BLaER1 treated with 17β-estradiol and CSF1 and Interleukin-3, amounts not matched to agents 10 nM and 100 nM (cell line): ENCODE measurements around the gene OPCML.
"Not testable (repeated sequence)": the region's sequence is repeated elsewhere in the genome, so short reads cannot be mapped to it uniquely, and the experiment has no call there.

ENCODE experiments used
- H3K27ac ChIP-seq, 11 experiments: shearing (Covaris generic); formaldehyde crosslinking; 2 replicates each; pipeline ENCODE4 v1.8.1; 2022
- H3K27me3 ChIP-seq, 11 experiments: shearing (Covaris generic); formaldehyde crosslinking; 2 replicates each; pipeline ENCODE4 v1.8.1; 2022
- H3K36me3 ChIP-seq, 11 experiments: shearing (Covaris generic); formaldehyde crosslinking; 2 replicates each; pipeline ENCODE4 v1.8.1; 2022
- H3K4me1 ChIP-seq, 10 experiments: shearing (Covaris generic); formaldehyde crosslinking; 2 replicates each; pipeline ENCODE4 v1.8.1; 2022
- H3K4me2 ChIP-seq, 11 experiments: shearing (Covaris generic); formaldehyde crosslinking; 2 replicates each; pipeline ENCODE4 v1.8.1; 2022
- H3K4me3 ChIP-seq, 10 experiments: shearing (Covaris generic); formaldehyde crosslinking; 2 replicates each; pipeline ENCODE4 v1.8.1; 2022
- H3K9ac ChIP-seq, 11 experiments: shearing (Covaris generic); formaldehyde crosslinking; 2 replicates each; pipeline ENCODE4 v1.8.1; 2022
- H3K9me3 ChIP-seq, 11 experiments: shearing (Covaris generic); formaldehyde crosslinking; replicated peaks in 1 of 11; 2 replicates each; pipeline ENCODE4 v1.8.1; 2022
- H4K20me1 ChIP-seq, 11 experiments: shearing (Covaris generic); formaldehyde crosslinking; 2 replicates each; pipeline ENCODE4 v1.8.1; 2022
- Cebpa-rat ChIP-seq, 11 experiments: shearing (Covaris generic); IDR thresholded peaks; 2 replicates each; pipeline ENCODE4 v1.8.1; 2022

The OPCML gene

DNA sequence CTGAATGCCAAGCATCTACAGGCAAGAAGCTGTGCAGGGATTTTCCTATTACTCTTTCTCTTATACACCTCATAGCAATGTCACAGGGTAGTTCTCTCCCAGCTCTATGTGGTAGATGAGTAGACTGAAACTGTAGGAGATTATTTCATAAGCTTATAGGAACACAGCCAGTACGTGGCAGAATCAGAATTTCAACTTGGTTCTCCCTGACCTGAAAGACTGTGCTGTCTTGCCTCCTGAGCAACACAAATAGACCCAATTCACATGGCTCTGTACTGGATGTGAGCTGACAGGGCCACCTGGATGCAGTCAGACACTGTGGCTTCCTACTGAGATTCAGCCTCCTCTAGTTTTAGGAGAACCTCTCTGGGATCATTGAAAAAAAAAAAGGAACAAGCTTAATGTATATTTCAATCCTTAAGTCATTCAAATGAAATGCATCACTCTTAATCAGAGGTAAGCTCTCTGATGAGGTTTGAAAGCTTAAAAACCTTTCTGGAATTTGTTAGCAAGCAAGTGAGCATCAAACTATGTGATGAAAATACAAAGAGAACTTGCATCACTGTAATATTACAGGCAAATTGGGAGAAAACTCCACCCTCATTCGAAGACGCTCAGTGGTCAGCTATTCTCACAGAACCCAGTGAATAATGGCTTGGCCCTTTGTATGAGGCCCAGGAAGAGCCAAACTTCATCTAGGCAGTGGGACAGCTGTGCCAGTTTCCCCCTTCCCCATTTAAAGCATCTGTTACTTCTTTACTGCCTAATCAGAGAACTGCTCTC lies 1122.5 kb downstream of the OPCML start:
- Histone ChIP-seq H3K36me3 (no peaks in the 10 kb centered on the region), H3K27me3 (no peaks in the 10 kb centered on the region), H4K20me1 (no peaks in the 10 kb centered on the region), H3K4me2 (peak overlapping the region in 6 of 11 experiments; percentile 40 to 67 (median 64); a peak in 7 of 22 replicates), H3K27ac (no peak overlapping the region), H3K9ac (no peak overlapping the region), H3K4me3 (no peak overlapping the region), H3K9me3 (no peaks in the 10 kb centered on the region), H3K4me1 (peaks cover 0 to 16% (median 12%) of the 10 kb centered on the region in 10 experiments; a peak in 17 of 20 replicates)
- no peak for TF ChIP-seq Cebpa-rat (IDR thresholded peaks at IDR 0.05)

- Histone ChIP-seq H3K4me1 (peaks cover 0 to 16% (median 12%) of the 10 kb centered on the region in 10 experiments; a peak in 17 of 20 replicates), H4K20me1 (no peaks in the 10 kb centered on the region), H3K27me3 (no peaks in the 10 kb centered on the region), H3K4me2 (peak overlapping the region in 10 of 11 experiments; percentile 8 to 67 (median 61); a peak in 17 of 22 replicates), H3K4me3 (no peak overlapping the region), H3K9ac (no peak overlapping the region), H3K36me3 (no peaks in the 10 kb centered on the region), H3K9me3 (no peaks in the 10 kb centered on the region), H3K27ac (no peak overlapping the region)
- no peak for TF ChIP-seq Cebpa-rat (IDR thresholded peaks at IDR 0.05)
Measured at GRCh38 chr11:132408877-132409276, 1123.4 kb downstream of the OPCML start.

- Histone ChIP-seq H3K4me1 (peaks cover 0 to 16% (median 12%) of the 10 kb centered on the region in 10 experiments; a peak in 17 of 20 replicates), H4K20me1 (no peaks in the 10 kb centered on the region), H3K4me2 (no peak overlapping the region), H3K27me3 (no peaks in the 10 kb centered on the region), H3K9ac (no peak overlapping the region), H3K4me3 (no peak overlapping the region), H3K36me3 (no peaks in the 10 kb centered on the region), H3K9me3 (no peaks in the 10 kb centered on the region), H3K27ac (no peak overlapping the region)
- no peak for TF ChIP-seq Cebpa-rat (IDR thresholded peaks at IDR 0.05)
Measured at GRCh38 chr11:132405728-132406127, 1126.6 kb downstream of the OPCML start.

DNA sequence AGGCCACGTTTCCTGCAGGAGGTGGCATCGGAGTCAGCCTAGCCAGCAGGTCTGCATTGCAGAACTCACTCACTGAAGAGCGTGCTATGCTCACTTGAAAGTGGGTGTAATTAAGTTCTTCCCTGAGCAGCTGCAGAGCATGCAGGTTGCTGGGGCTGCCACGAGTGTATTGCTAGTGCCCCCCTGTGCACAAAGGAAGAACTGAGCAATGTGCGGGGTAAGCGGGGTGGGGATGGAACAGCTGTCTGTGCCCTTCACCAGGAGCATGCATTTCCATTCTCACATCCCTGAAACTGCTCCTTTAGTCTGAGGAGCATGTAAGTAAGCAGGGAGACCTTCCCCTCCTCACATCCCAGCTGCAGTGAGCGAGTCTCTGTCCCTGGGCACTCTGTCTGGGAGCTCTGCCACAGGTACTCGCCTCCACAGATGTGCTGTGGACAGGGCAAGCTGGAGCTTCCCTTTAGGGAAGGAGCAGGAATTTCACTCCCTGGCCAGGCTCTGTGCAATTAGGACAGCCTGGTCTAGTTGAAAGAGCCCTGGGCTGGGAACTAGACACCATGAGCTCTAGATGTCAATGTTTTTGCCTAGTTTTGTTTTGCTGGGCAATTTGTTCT lies 1130.1 kb downstream of the OPCML start:
- no peaks in the 10 kb centered on the region for H4K20me1 ChIP-seq
- H3K27me3 ChIP-seq: no peaks in the 10 kb centered on the region
- TF ChIP-seq Cebpa-rat (IDR thresholded peaks at IDR 0.05): no peak
- H3K4me3 ChIP-seq: no peak overlapping the region
- no peak overlapping the region for H3K27ac ChIP-seq
- no peaks in the 10 kb centered on the region for H3K36me3 ChIP-seq
- no peak overlapping the region for H3K9ac ChIP-seq
- H3K9me3 ChIP-seq: no peaks in the 10 kb centered on the region
- H3K4me2 ChIP-seq: no peak overlapping the region
- no peaks in the 10 kb centered on the region for H3K4me1 ChIP-seq

GRCh38 chr11:132396318-132396717 lies 1136.0 kb downstream of the OPCML start:
- no peak for TF ChIP-seq Cebpa-rat (IDR thresholded peaks at IDR 0.05)
- Histone ChIP-seq H3K4me2 (no peak overlapping the region), H3K4me1 (no peaks in the 10 kb centered on the region)

GRCh38 chr11:132395434-132395833 lies 1136.9 kb downstream of the OPCML start:
- H3K9me3 ChIP-seq: peaks cover 3 to 11% (median 7%) of the 10 kb centered on the region in 11 experiments; a peak in 14 of 22 replicates
- TF ChIP-seq Cebpa-rat (IDR thresholded peaks at IDR 0.05): no peak
- H3K4me2 ChIP-seq: no peak overlapping the region
- H4K20me1 ChIP-seq: no peaks in the 10 kb centered on the region
- H3K27ac ChIP-seq: no peak overlapping the region
- H3K9ac ChIP-seq: no peak overlapping the region
- no peaks in the 10 kb centered on the region for H3K4me1 ChIP-seq
- no peak overlapping the region for H3K4me3 ChIP-seq
- H3K36me3 ChIP-seq: no peaks in the 10 kb centered on the region
- no peaks in the 10 kb centered on the region for H3K27me3 ChIP-seq

More at GRCh38 chr11:132396318-132396717, 1136.0 kb downstream of the OPCML start:
- H3K9ac ChIP-seq: no peak overlapping the region
- H3K27ac ChIP-seq: no peak overlapping the region
- no peaks in the 10 kb centered on the region for H4K20me1 ChIP-seq
- H3K27me3 ChIP-seq: no peaks in the 10 kb centered on the region
- no peak overlapping the region for H3K4me3 ChIP-seq
- peaks cover 0 to 5% (median 1%) of the 10 kb centered on the region in 11 experiments; a peak in 6 of 22 replicates for H3K9me3 ChIP-seq
- no peaks in the 10 kb centered on the region for H3K36me3 ChIP-seq

DNA sequence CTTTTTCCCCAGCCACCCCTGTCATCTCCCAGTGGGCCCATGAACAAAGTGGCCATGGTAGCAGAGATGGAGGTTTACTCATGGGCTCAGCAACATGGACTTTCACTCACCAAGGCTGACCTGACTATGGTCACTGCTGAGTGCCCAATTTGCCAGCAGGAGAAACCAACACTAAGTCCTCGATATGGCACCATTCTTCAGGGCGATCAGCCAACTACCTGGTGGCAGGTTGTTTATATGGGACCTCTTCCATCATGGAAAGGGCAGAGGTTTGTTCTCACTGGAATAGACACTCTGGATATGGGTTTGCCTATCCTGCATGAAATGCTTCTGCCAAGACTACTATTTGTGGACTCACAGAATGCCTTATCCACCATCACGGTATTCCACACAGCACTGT lies 1152.8 kb downstream of the OPCML start:
- no peak overlapping the region for H3K4me3 ChIP-seq
- H3K36me3 ChIP-seq: no peaks in the 10 kb centered on the region
- no peaks in the 10 kb centered on the region for H3K4me1 ChIP-seq

DNA sequence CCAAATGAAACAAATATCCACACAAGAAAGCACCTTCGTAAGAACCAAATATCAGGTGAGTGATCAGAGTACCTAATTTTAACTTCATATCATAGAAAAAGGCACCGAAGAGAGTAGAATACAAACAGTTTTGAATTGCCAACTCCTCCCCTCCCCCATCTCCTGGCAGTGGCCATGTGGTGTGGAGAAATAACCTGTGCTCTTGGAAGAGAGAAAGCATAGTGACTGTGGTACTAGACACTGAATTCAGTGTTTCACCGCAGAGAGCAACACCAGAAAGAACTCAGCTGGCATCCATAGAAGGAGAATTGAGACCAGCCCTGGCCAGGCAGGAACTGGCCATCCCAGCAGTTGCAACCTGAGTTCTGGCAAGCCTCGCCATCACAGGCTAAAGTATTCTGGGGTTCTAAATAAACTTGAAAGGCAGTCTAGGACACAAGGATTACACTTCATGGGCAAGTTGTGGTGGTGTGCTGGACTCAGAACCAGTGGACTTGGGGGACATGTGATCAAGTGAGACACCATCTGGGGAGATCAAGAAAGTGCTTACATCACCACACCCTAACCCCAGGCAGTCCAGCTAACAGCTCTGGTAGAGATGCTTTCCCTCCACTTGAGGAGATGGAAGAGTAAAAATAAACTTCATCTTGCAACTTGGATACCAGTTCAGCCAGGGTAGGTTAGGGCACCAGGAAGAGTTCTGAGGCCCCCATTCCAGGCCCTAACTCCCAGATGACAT lies 1158.7 kb downstream of the OPCML start:
- H3K4me1 ChIP-seq: no peaks in the 10 kb centered on the region
- H3K9me3 ChIP-seq: peaks cover 0 to 3% (median 0%) of the 10 kb centered on the region in 11 experiments; a peak in 2 of 22 replicates
- H3K27ac ChIP-seq: no peak overlapping the region
- H3K36me3 ChIP-seq: no peaks in the 10 kb centered on the region
- TF ChIP-seq Cebpa-rat (IDR thresholded peaks at IDR 0.05): no peak
- no peak overlapping the region for H3K9ac ChIP-seq
- no peak overlapping the region for H3K4me2 ChIP-seq
- H3K4me3 ChIP-seq: no peak overlapping the region
- H3K27me3 ChIP-seq: no peaks in the 10 kb centered on the region
- no peaks in the 10 kb centered on the region for H4K20me1 ChIP-seq

More for the DNA sequence above, 1152.8 kb downstream of the OPCML start:
- Histone ChIP-seq H3K4me2 (no peak overlapping the region), H3K27me3 (no peaks in the 10 kb centered on the region), H4K20me1 (no peaks in the 10 kb centered on the region), H3K9me3 (peaks cover 9 to 36% (median 24%) of the 10 kb centered on the region in 11 experiments; a peak in 19 of 22 replicates), H3K9ac (no peak overlapping the region), H3K27ac (no peak overlapping the region)
- TF ChIP-seq Cebpa-rat (IDR thresholded peaks at IDR 0.05): no peak

- not testable (repeated sequence) for H3K27me3 ChIP-seq, H3K36me3 ChIP-seq, H3K9me3 ChIP-seq, H3K4me2 ChIP-seq, H3K27ac ChIP-seq, H3K4me1 ChIP-seq, H3K4me3 ChIP-seq, H3K9ac ChIP-seq, H4K20me1 ChIP-seq
Measured at GRCh38 chr11:132370114-132370513, 1162.2 kb downstream of the OPCML start.
